Stimulated activated CD8-positive, alpha-beta memory T cell treated with anti-CD3 and anti-CD28 coated beads, Interleukin-15, amount 100 ng/mL, for 24 hours (primary cell): ENCODE data around the gene KLHL11.
A peak's percentile ranks its signal among the peaks of the same experiment; 100 is the strongest.

Experiments
- DNase-seq: peaks from one replicate; pipeline ENCODE4 v3.0.0-alpha.2; 2020; ENCODE audit warnings: low read depth

Gene KLHL11, protein sequence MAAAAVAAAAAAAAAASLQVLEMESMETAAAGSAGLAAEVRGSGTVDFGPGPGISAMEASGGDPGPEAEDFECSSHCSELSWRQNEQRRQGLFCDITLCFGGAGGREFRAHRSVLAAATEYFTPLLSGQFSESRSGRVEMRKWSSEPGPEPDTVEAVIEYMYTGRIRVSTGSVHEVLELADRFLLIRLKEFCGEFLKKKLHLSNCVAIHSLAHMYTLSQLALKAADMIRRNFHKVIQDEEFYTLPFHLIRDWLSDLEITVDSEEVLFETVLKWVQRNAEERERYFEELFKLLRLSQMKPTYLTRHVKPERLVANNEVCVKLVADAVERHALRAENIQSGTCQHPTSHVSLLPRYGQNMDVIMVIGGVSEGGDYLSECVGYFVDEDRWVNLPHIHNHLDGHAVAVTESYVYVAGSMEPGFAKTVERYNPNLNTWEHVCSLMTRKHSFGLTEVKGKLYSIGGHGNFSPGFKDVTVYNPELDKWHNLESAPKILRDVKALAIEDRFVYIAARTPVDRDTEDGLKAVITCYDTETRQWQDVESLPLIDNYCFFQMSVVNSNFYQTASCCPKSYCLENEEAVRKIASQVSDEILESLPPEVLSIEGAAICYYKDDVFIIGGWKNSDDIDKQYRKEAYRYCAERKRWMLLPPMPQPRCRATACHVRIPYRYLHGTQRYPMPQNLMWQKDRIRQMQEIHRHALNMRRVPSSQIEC

DNA sequence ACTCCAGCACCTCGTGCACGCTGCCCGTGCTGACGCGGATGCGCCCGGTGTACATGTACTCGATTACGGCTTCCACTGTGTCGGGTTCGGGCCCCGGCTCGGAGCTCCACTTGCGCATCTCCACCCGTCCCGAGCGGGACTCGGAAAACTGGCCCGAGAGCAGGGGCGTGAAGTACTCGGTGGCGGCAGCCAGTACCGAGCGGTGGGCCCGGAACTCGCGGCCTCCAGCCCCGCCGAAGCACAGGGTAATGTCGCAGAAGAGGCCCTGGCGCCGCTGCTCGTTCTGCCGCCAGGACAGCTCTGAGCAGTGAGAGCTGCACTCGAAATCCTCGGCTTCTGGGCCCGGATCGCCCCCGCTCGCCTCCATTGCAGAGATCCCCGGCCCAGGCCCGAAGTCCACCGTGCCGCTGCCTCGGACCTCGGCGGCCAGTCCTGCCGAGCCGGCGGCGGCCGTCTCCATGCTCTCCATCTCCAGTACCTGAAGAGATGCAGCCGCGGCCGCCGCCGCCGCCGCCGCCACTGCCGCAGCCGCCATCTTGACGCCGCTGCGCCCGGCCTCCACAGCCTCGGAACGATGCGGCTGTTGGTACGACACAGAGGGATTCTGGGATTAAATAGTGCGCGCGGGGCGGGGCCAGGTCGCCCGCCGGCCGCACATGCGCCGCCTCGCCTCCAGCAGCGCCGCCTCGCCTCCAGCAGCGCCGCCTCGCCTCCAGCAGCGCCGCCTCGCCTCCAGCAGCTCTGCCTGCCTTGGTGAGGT lies at the start of gene KLHL11:
TSS of gene KLHL11 (minus strand) at position 588 of the 760 bp plus-strand sequence. CDS start at position 535, 53 bp downstream.
- DNase-seq: peak; percentile 70

DNA sequence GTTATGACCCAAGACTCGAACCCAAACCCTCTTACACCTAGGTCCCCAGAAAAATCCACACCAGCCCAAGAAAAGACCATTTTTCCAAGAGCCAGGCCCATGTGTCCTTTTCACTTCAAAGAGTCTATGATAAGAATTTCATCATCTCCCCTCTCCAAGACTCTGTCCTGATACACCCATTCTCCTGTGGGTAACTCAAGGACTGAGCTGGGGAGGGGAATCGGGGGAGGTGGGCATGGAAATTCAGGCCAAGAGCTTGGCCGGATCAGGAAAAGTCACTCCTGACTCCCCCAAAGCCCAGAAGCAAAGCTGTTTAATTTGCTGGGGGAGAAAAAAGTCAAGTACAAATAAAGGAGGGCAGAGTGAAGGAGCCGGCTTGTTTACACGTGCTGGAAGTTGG lies 49.8 kb upstream of the KLHL11 start:
- no peak for DNase-seq

DNA sequence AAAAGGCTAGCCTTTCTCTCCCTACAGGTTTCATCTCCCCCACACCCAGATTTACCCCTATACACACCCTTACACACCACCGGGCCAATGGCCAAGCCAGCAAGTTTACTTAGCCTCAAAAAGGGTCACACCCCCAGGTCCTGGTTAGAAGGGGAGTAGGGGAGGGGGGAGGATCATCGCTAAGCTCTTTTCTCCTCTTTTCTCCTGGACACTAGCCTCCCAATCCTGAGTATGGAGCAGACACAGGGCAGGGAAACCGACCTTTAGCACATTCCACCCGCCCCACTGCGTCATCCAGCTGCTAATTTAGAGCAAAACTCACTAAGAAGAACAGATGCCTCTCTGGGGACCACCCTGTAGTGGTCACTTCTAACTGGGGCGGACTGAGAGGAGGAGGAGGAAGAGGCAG lies 49.1 kb upstream of the KLHL11 start:
- DNase-seq: no peak

DNA sequence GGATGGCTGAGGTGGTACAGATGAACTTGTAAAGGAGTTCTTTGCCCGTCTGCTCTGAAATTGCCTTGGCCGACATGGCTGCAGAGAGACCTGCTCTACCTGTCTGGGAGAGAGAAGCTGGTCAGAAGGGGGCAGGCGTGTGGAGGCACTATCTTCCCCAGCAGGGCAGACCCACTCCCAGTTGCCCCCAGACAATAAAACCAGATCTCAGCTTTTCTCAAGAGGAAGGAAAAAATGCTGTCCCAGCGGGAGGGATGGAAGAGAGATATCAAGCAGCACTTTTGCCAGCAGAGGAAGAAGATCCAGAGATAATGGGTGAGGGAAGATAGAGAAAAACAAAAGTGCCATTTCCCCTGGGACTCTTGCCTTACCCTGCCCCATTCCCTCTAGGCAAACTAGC lies 48.6 kb upstream of the KLHL11 start:
- no peak for DNase-seq

DNA sequence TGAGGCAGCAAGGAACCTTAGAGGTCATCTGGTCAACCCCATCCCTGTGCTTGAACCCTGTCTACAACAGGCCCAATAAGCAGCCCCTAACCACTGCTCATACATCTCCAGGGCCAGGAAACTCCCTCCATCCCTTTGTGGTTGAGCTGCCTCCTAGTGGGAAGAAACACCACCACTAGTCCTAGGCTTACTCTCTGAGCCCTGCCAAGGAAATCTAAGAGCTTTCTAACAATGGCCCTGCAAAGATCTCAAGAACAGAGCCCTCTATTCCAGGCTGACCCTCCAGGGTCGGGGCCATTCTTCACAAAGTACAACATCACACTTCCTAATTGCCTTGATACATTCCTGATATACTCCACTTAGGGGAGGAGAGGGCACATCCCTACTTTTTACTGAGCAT lies 47.7 kb upstream of the KLHL11 start:
- DNase-seq: no peak

DNA sequence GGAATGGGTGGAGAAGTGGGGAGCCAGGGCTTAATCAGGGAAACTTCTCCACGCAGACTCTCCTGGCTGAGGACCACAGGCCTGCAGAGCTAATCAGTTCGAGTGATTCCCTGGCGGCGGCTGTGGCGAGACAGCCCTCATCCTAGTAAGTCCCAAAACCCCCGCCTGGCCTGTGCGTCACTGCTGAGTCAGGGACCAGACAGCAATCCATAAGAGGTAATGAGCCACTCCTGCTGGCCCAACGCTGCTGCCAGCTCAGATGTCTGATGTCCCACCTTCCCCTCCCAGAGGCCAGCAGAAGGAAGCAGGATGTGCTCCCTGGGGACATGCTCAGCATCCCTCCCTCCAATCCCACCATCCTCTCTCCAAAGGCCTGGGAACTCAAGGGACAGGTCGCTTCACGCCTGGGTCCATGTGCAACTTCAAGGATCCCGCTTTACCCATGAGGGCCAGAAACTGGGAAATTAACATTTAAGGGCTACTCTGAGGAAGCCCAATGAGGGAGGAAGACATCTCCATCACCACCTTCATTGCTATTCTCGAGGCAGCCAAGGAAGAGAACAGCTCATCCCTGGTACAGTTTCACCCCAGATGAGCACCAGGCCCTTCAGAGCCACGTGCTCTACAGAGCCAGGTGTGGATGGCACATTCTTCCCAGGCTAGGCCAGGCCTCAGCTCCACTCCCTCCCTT lies 45.6 kb upstream of the KLHL11 start:
- no peak for DNase-seq

DNA sequence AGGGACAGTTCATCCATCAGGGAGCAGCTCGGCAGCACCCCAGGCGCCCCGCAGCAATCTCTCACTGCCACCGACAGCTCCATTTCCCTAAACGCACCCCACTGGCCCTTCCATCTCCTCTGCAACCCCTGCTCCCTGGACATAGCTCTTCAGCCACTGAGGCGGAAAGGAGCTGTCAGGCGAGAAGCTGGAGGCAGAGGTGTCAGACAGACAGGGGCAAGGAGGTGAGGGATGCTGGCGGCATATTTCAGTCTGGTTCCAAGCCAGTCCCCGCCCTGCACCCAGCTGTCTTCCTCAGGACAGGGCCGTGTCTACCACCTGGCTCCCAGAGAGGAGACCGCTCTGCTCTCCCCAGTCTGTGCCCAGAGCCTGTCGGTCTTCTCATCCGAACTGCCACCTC lies 43.9 kb upstream of the KLHL11 start:
- no peak for DNase-seq

DNA sequence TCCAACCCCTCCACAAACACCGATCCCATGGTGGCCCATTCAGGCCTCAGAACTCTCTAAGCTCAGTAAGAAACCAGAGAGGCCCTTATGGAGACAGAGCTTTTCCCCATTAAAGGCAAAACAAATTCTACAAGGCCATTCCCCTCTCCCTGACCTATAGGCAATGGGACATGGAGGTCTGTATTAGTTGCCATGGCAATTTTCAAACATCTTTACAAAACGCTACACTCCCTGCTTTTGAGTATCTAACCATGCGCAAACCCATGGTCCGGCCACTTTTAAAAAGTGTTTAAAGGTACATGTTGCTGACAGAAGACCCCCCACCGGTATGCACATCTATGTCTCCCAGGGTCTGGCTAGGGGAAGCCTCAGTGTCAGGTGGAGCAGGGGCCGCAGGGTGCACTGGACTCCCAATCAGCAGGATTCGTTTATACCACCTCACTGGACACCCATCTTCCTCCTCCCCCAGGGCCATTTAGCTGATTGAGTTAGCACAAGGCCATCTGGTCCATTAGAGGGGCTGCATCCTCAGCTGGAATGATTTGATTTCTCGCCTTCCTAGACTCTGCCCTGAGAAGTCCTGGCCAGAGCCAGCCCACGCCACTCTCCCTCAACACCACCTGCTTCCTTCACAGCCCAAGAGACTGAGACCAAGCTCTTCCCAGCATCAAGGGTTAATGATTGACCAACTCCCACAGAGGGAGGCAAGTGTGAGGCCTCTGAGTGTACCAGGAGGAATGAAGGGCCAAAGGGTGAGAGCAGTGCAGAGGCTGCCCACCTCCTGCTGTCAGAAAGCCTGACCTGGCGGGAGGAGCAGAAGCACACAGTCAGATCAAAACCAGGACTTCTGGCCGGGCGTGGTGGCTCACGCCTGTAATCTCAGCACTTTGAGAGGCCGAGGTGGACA lies 42.7 kb upstream of the KLHL11 start:
- DNase-seq: no peak

DNA sequence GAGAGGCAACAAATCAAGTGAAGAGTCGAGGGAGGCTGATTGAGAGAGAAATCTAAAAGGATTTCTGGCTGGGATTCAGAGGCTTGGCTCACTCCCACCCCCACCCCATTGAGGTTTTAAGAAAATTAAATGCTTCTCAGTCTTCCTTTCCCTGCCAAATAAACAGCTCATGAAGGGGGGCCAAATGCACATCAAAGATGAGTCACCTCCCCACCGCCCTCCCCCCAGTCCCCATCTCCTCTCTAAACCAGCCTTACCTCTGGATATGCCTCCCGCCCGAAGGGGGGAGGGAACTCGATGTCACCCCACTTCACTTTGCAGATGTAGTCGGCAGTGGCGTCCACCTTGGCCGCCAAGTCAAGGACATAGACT lies 41.9 kb upstream of the KLHL11 start:
- DNase-seq: no peak

DNA sequence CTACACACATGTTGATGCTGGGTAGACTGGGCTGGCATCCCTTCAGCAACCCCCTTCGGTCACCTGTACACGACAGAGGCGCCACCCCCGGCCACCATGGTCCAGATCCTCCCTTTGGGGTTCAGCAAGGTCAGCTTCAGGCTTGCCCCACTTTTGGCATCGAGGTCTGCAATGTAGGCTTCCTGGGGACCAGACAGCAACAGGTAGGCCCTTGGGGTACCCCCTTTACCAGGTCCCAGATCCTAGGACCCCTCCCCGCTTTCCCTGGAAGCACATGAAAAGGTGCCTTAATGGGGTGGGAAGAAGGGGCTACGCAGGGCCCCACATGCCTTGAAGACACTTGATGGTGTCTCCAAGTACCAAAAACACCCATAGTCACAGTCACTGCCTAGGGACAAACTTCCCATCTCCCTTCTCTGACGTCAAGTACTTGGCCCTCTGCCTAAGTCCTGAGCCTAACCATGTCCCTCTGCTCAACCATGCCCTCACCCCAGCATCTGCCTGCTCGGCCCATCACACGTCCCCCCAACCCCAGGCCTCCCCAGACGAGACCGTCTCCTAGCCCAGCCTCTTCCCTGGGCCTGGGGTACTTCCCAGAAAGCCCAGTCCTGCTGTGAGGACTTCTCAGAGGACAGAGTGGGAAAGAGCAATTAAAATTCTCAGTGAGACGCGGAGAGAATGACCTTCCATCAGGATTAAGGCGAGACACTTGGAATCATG lies 41.4 kb upstream of the KLHL11 start:
- no peak for DNase-seq

DNA sequence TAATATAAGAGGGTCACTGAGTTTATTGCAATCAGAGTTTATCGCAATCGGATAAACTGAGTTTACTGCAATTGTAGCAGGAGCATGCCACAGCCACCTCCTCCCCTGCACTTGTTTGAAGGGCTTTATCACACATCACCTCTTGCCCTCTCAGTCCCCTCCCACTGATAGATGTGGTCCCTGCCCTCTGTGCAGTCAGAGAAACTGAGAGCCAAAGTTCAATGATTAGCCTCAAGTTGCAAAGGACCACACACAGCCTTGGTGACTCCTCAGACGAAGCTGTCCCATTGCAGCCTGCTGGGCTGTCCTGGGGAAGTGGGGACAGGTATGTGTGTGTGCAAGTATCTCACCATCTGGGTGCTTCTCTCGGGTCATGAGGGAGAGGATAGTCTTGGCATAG lies 39.9 kb upstream of the KLHL11 start:
- DNase-seq: no peak

DNA sequence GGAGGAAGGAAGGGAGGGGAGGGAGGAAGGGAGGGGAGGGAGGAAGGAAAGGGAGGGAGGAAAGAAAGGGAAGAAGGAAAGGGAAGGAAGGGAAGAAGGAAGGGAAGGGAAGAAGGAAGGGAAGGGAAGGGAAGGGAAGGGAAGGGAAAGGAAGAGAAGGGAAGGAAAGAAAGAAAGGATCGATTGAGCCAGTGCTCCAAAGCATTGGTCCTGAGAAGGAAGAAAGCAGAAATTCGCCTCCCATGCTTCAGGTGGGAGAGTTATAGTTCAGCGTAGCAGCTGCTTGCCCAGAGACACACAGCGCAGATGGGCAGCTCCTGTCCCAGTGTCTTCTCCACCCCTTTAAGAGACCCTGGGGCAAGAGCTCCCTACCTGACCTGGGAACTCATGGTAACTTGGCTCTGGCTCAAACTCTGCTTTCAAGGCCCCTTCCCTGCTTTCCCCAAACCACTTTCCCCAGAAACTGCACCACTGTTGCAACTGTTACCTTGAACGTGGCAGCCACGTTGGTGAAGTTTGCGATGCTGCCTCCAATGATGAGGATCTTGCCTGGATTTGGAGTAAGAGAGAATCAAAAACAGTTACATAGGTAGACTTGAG lies 39.1 kb upstream of the KLHL11 start:
- DNase-seq: no peak

DNA sequence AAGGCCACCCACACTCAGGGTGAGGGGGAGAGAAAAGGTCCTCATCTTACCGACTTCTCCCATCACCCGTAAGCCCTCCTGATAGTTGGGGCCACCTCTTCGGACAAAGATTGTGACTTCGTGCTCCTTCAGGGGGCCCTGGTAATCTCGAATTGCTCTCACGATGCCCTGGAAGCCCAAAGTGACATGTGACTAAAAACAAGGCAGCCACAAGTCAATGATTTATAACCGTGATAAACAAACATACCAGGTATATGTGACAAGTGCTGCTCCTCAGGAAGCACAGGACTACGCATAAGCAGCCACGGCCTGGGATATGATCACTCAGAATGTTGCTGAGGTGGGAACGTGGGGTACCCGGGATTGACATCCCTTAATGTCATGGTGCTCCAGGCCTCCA lies 36.4 kb upstream of the KLHL11 start:
- DNase-seq: no peak

DNA sequence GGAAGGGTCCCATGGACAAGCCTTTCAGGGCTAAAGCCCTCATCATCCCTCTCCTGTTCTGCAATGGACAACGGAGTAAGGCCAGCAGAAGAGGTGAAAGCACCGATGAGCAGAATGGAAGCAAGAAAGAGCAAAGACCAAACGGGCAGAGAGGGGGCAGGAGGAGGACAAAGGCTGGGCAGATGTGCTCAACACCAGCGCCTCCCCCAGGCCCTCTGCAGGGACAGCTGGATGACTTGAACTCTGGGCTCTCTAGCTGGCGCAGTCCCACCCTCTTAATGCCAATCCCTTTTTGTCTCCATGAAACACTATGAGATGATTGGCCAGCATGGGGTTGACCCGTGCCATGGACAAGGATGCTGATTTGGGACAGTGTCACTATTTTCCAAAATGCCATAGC lies 31.5 kb upstream of the KLHL11 start:
- DNase-seq: no peak

DNA sequence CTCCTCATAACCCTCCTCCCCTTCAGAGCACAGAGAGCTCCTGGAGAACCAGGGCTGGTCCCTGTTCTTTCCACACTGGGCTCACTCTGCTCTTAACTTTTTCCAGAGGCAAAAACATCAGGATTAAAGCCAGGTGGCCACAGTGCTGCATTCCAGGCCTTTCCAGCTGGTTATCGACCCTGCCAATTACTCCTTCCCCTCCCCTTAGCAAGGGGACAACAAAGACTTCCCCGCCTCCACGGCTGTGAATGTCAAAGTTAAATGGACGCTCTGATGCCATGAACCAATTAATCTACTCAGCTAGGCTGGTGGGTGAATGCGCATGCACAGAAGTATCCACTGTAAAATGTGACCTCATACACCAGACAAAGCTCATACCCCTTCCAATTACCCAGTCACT lies 30.4 kb upstream of the KLHL11 start:
- DNase-seq: no peak

DNA sequence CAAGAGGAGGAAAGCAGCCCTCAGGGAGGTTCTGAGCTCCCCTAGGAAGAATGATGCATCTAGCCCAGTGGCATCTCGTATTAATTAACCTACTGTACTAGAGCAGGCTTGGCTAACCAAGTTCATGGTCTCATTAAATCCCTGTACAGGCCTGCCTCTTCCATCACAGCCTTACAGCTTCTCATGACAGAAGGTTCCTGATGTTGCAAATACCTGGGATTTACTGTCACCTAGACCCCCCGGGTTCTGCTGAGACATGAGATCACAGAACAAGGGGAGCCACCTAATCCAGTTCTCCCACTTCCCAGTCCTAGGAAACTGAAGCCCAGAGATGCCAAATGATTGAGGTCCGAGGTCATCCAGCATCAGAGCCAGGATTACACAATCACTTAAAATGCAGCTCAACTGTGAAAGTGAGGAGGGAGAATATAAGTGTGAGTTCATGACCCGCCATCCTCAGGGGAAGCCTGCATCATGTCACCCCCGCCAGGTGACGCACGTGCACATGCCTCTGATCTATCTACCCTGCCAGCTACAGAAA lies 29.6 kb upstream of the KLHL11 start:
- no peak for DNase-seq

DNA sequence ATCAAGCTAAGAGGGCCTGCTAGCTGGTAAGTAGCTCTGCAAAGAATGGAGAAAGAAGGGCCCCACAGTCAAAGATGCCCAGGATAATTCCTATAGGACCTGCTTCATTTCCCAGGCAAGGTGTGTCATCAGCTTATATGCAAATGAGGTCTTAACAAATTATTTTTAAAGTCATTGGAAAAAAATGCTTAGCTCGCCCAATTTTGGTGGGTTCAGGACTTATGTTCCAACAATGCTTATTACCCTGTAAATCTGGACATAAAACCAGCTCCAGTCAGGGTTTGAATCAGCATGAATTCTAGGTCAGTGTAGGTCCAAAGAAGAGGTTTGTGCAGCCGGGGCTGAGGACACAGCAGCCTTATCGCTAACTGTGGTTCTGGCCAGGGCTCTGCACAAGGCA lies 28.2 kb upstream of the KLHL11 start:
- DNase-seq: no peak

DNA sequence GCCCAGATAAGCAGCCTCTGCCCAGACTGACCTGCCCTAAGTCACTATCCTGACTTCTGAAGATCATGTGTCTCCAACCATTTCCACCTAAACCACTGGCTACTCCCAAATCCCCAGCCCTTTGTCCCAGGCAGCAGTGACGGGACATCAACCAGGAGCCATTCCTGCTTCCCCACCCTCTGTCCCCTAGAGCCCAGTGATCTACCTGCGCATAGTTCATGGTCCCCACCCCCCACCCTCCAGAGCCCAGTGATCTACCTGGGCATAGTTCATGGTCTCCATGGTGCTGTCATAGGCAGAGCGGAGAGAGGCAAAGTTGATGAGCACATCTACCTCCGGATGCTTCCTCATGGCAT lies 26.8 kb upstream of the KLHL11 start:
- no peak for DNase-seq

DNA sequence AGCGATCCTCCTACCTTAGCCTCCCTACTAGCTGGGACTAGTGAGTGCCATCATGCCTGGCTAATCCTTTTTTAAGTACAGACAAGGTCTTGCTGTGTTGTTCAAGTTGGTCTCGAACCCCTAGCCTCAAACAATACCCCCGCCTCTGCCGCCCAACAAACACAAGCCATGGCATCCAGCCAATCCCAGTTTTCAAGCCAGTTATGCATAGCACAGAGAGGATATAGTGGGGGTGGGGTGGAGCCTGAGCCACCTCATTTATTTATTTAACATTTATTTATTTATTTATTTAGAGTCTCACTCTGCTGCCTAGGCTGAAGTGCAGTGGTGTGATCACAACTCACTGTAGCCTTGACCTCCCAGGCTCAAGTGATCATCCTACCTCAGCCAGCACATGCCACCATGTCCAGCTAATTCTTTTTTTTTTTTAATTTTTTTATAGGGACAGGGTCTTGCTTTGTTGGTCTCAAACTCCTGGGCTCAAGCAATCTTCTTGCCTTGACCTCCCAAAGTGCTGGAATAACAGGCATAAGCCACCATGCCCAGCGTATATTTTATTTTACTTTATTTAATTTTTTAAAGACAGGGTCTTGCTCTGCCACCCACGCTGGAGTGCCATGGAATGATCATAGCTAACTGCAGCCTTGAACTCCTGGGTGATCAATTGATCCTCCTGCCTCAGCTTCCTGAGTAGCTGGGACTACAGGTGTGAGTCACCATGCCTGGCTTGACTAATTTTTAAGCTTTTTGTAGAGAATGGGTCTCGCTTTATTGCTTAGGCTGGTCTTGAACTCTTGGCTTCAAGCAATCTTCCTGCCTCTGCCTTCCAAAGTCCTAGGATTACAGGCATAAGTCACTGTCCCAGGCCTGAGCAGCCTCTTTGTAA lies 26.2 kb upstream of the KLHL11 start:
- no peak for DNase-seq
